Measurements from ENCODE around the gene STK33.

- TF ChIP-seq, protein P1, sequence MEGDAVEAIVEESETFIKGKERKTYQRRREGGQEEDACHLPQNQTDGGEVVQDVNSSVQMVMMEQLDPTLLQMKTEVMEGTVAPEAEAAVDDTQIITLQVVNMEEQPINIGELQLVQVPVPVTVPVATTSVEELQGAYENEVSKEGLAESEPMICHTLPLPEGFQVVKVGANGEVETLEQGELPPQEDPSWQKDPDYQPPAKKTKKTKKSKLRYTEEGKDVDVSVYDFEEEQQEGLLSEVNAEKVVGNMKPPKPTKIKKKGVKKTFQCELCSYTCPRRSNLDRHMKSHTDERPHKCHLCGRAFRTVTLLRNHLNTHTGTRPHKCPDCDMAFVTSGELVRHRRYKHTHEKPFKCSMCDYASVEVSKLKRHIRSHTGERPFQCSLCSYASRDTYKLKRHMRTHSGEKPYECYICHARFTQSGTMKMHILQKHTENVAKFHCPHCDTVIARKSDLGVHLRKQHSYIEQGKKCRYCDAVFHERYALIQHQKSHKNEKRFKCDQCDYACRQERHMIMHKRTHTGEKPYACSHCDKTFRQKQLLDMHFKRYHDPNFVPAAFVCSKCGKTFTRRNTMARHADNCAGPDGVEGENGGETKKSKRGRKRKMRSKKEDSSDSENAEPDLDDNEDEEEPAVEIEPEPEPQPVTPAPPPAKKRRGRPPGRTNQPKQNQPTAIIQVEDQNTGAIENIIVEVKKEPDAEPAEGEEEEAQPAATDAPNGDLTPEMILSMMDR (IDR thresholded peaks at IDR 0.05) = no peak
- TF ChIP-seq POLR2A (IDR thresholded peaks at IDR 0.05) (no peak), POLR2AphosphoS5 (IDR thresholded peaks at IDR 0.05; ENCODE audit: insufficient read depth in 1 of 2, low read depth in 1 of 2) (no peak)
Observed at GRCh38 chr11:8383627-8384026, 210.4 kb downstream of the STK33 start.

Measured in vagina (tissue), 2 donors.